IgD-negative memory B cell (primary cell): ENCODE results near the gene TOGARAM2. TPM values are rescaled to one million over a fixed set of nuclear protein-coding genes. Genes with fewer than 3 reads are reported as not detected.

ENCODE experiments used
- H3K27ac Mint-ChIP-seq, 3 donors: one replicate each; pipeline ENCODE4 v1.8.0; 2020 to 2022; ENCODE audit warnings: mild to moderate bottlenecking in 3 of 3, mixed read lengths in 3 of 3, moderate library complexity in 1 of 3
- H3K27me3 Mint-ChIP-seq: one replicate; pipeline ENCODE4 v1.8.0; 2021; ENCODE audit warnings: mixed read lengths
- H3K36me3 Mint-ChIP-seq: one replicate; pipeline ENCODE4 v1.8.0; 2020; ENCODE audit warnings: mild to moderate bottlenecking, mixed read lengths
- H3K4me1 Mint-ChIP-seq, 3 donors: one replicate each; pipeline ENCODE4 v1.8.0; 2020 to 2022; ENCODE audit warnings: mixed read lengths in 3 of 3, mild to moderate bottlenecking in 1 of 3
- H3K4me3 Mint-ChIP-seq, 4 donors: one replicate each; pipeline ENCODE4 v1.8.0; 2020 to 2022; ENCODE audit warnings: mild to moderate bottlenecking in 4 of 4, mixed read lengths in 4 of 4, moderate library complexity in 3 of 4
- H3K9me3 Mint-ChIP-seq, 3 donors: one replicate each; pipeline ENCODE4 v1.8.0; 2020 to 2021; ENCODE audit warnings: mixed read lengths in 3 of 3, mild to moderate bottlenecking in 1 of 3
- polyA plus RNA-seq: library from polyadenylated mRNA; unstranded; fragments of 300-500 nt; fragmentation: Illumina TruSeq; gene quantifications from one replicate; pipeline ENCODE4 v1.2.3, GENCODE V29; 2021

Gene TOGARAM2
- polyA plus RNA-seq, 1 donor from 2014 or later = 0.28 TPM

GRCh38 chr2:29014811-29015421 is 33.8 kb downstream of the TOGARAM2 start:
- no peaks in the 10 kb centered on the region for H3K27me3 Mint-ChIP-seq
- peaks cover 25 to 34% (median 26%) of the 10 kb centered on the region in 3 donors for H3K4me1 Mint-ChIP-seq
- no peaks in the 10 kb centered on the region for H3K36me3 Mint-ChIP-seq
- peak overlapping the region; percentile 40 to 90 (median 68) for H3K4me3 Mint-ChIP-seq
- peak overlapping the region; percentile 38 to 98 (median 91) for H3K27ac Mint-ChIP-seq
- H3K9me3 Mint-ChIP-seq = no peaks in the 10 kb centered on the region

- H3K36me3 Mint-ChIP-seq = no peaks in the 10 kb centered on the region
- peak overlapping the region in 2 of 3 donors; percentile 90 to 98 for H3K27ac Mint-ChIP-seq
- peaks cover 24 to 34% (median 26%) of the 10 kb centered on the region in 3 donors for H3K4me1 Mint-ChIP-seq
Observed at GRCh38 chr2:29015701-29016470, 34.8 kb downstream of the TOGARAM2 start.

DNA sequence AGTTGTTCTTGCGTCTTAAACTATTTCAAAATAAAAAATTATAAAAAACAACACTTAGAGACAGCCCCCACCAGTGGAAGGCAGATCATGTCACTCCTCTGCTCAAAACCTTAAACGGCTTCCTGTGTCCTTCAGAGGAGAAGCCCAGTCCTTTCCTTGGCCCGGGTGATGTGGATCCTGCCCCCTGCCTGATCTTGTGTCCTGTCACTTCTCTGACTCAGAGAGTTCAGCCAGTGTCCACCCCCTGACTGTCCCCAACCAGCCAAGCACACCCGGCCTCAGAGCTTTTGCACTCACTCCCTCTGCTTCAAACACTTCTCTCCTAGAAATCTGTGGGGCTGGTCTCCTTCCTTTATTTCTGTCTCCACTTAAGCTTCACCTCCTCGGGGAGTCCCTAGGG is 35.4 kb downstream of the TOGARAM2 start:
- Mint-ChIP-seq H3K27me3 (peaks cover 2% of the 10 kb centered on the region), H3K9me3 (no peaks in the 10 kb centered on the region), H3K36me3 (no peaks in the 10 kb centered on the region), H3K27ac (peak overlapping the region in 1 of 3 donors; percentile 37), H3K4me3 (no peak overlapping the region), H3K4me1 (peaks cover 22 to 30% (median 23%) of the 10 kb centered on the region in 3 donors)

More at GRCh38 chr2:29015701-29016470, 34.8 kb downstream of the TOGARAM2 start:
- Mint-ChIP-seq H3K27me3 (peaks cover 2% of the 10 kb centered on the region), H3K9me3 (no peaks in the 10 kb centered on the region), H3K4me3 (peak overlapping the region in 2 of 4 donors; percentile 49 to 84)

DNA sequence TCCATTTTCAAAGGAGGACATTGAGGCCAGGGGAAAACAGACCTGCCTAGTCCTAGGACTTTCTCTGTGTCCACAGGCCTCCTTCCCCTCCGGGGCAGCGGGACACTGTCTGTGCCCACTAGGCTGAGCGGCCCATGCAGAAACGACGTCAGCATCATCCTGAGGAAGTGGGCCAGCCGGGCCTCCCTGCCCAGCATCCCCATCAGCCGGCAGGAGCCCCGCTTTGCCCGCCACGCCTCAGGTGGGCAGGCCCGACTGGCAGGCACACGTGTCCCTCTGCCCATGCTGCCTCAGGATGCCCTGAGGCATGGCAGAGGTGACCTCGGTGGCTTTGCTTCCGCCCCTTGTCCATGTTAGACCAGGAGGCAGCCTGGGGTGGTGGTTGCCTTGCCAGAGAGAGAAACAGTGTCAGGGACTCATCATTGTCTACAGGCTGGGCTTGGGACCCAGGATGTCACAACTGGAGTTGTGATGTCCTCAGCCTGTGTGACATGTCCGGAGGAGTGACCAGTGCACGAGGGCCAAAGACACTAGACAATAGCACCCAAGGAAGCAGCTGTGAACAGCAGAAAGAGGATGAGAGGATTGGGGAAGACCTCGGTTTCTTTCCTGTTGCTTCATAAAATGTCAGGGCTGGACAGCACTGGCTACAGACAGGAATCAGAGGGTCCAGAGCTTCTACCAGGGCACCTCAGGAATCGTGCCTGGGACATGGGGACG is 36.8 kb downstream of the TOGARAM2 start:
- Mint-ChIP-seq H3K4me3 (no peak overlapping the region), H3K4me1 (peaks cover 17 to 25% (median 18%) of the 10 kb centered on the region in 3 donors), H3K27me3 (peaks cover 2% of the 10 kb centered on the region), H3K36me3 (no peaks in the 10 kb centered on the region), H3K27ac (peak overlapping the region in 1 of 3 donors; percentile 65), H3K9me3 (no peaks in the 10 kb centered on the region)

DNA sequence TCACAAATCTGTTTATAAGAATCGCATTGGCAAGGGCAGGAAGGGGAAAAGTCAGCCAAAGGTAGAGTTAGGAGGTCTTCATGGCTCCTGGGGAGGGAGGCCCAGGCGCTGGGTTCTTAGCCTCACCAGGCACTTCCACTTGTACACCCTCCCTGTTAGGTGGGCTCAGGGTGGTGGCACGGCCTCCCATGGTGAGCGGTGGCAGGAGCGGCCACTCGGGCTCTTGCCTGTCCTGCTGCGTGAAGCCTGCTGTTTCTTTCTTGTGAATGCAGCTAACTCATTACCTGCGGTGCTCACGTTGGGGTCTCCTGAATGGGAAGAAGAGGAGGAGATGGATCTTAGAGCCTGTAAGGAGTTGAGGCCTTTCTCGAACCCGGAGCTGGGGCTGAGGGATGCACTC is 40.8 kb downstream of the TOGARAM2 start:
- Mint-ChIP-seq H3K4me1 (peaks cover 0 to 1% (median 0%) of the 10 kb centered on the region in 3 donors), H3K27ac (no peak overlapping the region), H3K4me3 (no peak overlapping the region)

DNA sequence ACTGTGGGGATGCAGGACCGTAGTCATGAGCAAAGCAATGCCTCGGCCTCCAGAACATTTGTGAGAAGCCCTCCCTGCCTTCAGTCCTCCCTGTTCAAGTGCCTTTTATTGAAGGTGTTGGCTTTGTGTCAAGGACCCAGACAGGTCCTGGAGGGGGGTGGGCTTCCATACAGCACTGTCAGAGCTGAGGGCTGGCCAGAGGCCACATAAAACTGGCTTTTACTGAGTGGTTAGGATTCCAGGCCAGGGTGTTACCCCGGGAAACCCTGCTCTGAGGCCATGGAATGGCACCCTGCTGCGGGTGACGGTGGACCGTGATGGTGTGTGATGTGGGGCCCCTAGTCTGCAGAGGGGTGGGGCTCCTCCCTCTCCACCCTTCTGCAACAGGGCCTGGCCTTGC is 41.6 kb downstream of the TOGARAM2 start:
- H3K27me3 Mint-ChIP-seq = peaks cover 9% of the 10 kb centered on the region

More for the DNA sequence above, 40.8 kb downstream of the TOGARAM2 start:
- Mint-ChIP-seq H3K9me3 (no peaks in the 10 kb centered on the region), H3K36me3 (no peaks in the 10 kb centered on the region), H3K27me3 (peaks cover 7% of the 10 kb centered on the region)

GRCh38 chr2:29023188-29023587 is 42.1 kb downstream of the TOGARAM2 start:
- Mint-ChIP-seq H3K9me3 (no peaks in the 10 kb centered on the region), H3K4me3 (no peak overlapping the region), H3K4me1 (no peaks in the 10 kb centered on the region), H3K27ac (no peak overlapping the region), H3K36me3 (no peaks in the 10 kb centered on the region), H3K27me3 (peaks cover 9% of the 10 kb centered on the region)

More for the DNA sequence above, 41.6 kb downstream of the TOGARAM2 start:
- Mint-ChIP-seq H3K9me3 (no peaks in the 10 kb centered on the region), H3K4me3 (no peak overlapping the region), H3K36me3 (no peaks in the 10 kb centered on the region), H3K4me1 (no peaks in the 10 kb centered on the region), H3K27ac (no peak overlapping the region)

- H3K4me3 Mint-ChIP-seq = no peak overlapping the region
- no peaks in the 10 kb centered on the region for H3K4me1 Mint-ChIP-seq
- peaks cover 8% of the 10 kb centered on the region for H3K27me3 Mint-ChIP-seq
- no peaks in the 10 kb centered on the region for H3K9me3 Mint-ChIP-seq
- H3K27ac Mint-ChIP-seq = no peak overlapping the region
- no peaks in the 10 kb centered on the region for H3K36me3 Mint-ChIP-seq
Observed at GRCh38 chr2:29024882-29025430, 43.9 kb downstream of the TOGARAM2 start.

- Mint-ChIP-seq H3K4me1 (no peaks in the 10 kb centered on the region), H3K4me3 (peak overlapping the region in 1 of 4 donors; percentile 34), H3K27ac (no peak overlapping the region)
Observed at GRCh38 chr2:29025711-29026110, 44.6 kb downstream of the TOGARAM2 start.

DNA sequence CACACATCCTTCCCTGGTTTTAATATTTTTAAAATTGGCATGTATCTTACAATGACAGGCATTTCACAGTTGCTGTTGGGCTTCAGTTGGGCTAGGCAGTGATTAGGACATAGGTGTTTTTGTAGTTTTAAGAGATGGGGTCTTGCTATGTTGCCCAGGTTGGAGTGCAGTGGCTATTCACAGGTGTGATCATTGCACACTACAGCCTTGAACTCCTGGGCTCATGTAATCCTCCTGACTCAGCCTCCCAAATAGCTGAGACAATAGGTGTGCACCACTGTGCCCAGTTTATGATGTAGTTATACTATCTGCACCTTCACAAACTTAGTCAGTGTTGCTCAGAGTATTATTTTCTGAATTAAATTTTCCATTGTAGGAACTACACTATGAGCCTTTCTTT is 49.9 kb downstream of the TOGARAM2 start:
- Mint-ChIP-seq H3K36me3 (peaks cover 3% of the 10 kb centered on the region), H3K27ac (no peak overlapping the region), H3K27me3 (peaks cover 5% of the 10 kb centered on the region), H3K4me1 (peaks cover 0 to 2% (median 0%) of the 10 kb centered on the region in 3 donors), H3K9me3 (no peaks in the 10 kb centered on the region), H3K4me3 (no peak overlapping the region)

More at GRCh38 chr2:29025711-29026110, 44.6 kb downstream of the TOGARAM2 start:
- Mint-ChIP-seq H3K9me3 (no peaks in the 10 kb centered on the region), H3K36me3 (no peaks in the 10 kb centered on the region), H3K27me3 (peaks cover 7% of the 10 kb centered on the region)

GRCh38 chr2:29032189-29032588 is 51.1 kb downstream of the TOGARAM2 start:
- peaks cover 3% of the 10 kb centered on the region for H3K36me3 Mint-ChIP-seq
- no peaks in the 10 kb centered on the region for H3K27me3 Mint-ChIP-seq

GRCh38 chr2:29033172-29033571 is 52.1 kb downstream of the TOGARAM2 start:
- H3K27ac Mint-ChIP-seq = no peak overlapping the region
- H3K4me1 Mint-ChIP-seq = peaks cover 0 to 2% (median 0%) of the 10 kb centered on the region in 3 donors
- no peaks in the 10 kb centered on the region for H3K9me3 Mint-ChIP-seq
- H3K4me3 Mint-ChIP-seq = no peak overlapping the region
- H3K36me3 Mint-ChIP-seq = peaks cover 3% of the 10 kb centered on the region
- H3K27me3 Mint-ChIP-seq = no peaks in the 10 kb centered on the region

More at GRCh38 chr2:29032189-29032588, 51.1 kb downstream of the TOGARAM2 start:
- no peak overlapping the region for H3K27ac Mint-ChIP-seq
- H3K9me3 Mint-ChIP-seq = no peaks in the 10 kb centered on the region
- H3K4me3 Mint-ChIP-seq = no peak overlapping the region
- peaks cover 0 to 2% (median 0%) of the 10 kb centered on the region in 3 donors for H3K4me1 Mint-ChIP-seq

DNA sequence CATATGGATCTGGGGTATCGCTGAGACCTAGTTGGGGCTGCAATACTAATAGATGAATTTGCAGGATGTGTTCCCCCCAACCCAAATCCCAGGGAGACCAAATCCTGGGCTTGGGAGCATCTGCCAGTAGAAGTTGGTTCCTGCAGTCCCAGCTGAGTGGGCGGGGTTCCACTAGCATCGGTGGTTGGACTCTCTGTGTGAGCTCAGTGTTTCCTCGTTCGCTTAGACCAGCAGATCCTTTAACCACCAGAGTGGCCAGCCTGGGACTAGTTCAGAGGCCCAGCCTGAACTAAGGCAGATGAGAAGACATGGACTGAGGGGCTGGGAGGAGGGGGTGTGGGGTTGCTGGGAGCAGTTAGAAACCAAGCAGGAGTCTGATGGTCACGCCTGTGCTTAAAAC is 52.6 kb downstream of the TOGARAM2 start:
- Mint-ChIP-seq H3K4me3 (no peak overlapping the region), H3K36me3 (peaks cover 3% of the 10 kb centered on the region), H3K27ac (no peak overlapping the region), H3K4me1 (peaks cover 0 to 2% (median 0%) of the 10 kb centered on the region in 3 donors), H3K27me3 (no peaks in the 10 kb centered on the region), H3K9me3 (no peaks in the 10 kb centered on the region)

- H3K9me3 Mint-ChIP-seq = no peaks in the 10 kb centered on the region
Observed at GRCh38 chr2:29035016-29035745, 54.1 kb downstream of the TOGARAM2 start.

More at GRCh38 chr2:29035016-29035745, 54.1 kb downstream of the TOGARAM2 start:
- H3K36me3 Mint-ChIP-seq = peaks cover 3% of the 10 kb centered on the region
- H3K27ac Mint-ChIP-seq = no peak overlapping the region
- H3K4me3 Mint-ChIP-seq = no peak overlapping the region
- H3K27me3 Mint-ChIP-seq = no peaks in the 10 kb centered on the region
- peaks cover 0 to 2% (median 0%) of the 10 kb centered on the region in 3 donors for H3K4me1 Mint-ChIP-seq
